ENCODE results near the gene TFPT. TPM values are rescaled to one million over a fixed set of nuclear protein-coding genes. Genes with fewer than 3 reads are reported as not detected.

Gene TFPT
- total and polyA plus RNA-seq, 7 donors, result 18.2 to 28.6 (median 22.4) TPM

DNA sequence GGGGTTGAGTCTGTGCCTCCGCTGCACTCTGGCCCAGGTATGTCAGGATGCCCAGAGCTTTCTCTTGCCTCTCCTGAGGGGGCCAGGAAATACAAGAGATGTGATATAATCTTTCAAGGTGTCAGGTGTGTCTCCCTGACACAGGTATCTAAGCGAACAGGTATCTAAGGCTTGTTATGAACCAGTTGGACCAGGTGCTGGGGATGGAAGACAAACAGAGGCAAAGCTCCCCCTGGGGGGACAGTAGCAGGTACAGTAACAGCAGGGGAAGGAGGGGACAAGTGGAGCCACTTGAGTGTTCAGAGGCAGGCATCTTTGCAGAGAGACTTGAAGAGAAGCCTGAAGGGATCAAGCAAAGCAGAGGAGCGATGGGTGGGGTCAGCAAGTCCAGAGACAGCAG lies 41.5 kb upstream of the TFPT start:
- no peak for DNase-seq
- Histone ChIP-seq H3K4me3 (no peak overlapping the region), H3K27me3 (no peaks in the 10 kb centered on the region), H3K9me3 (no peaks in the 10 kb centered on the region), H3K27ac (no peak overlapping the region), H3K4me1 (peaks cover 0 to 36% (median 31%) of the 10 kb centered on the region in 4 donors), H3K36me3 (peaks cover 47 to 63% (median 54%) of the 10 kb centered on the region in 4 donors)
- WGBS, 2 donors, result 88 to 96% methylated on average over 3 of the region's 3 CpGs
- intact Hi-C loops (cut with DNase I), result no loop called here
- TF ChIP-seq POLR2AphosphoS5 (IDR thresholded peaks at IDR 0.05) (no peak), POLR2A (IDR thresholded peaks at IDR 0.05) (no peak), EP300 (IDR thresholded peaks at IDR 0.05) (no peak)
- TF ChIP-seq, protein P1, sequence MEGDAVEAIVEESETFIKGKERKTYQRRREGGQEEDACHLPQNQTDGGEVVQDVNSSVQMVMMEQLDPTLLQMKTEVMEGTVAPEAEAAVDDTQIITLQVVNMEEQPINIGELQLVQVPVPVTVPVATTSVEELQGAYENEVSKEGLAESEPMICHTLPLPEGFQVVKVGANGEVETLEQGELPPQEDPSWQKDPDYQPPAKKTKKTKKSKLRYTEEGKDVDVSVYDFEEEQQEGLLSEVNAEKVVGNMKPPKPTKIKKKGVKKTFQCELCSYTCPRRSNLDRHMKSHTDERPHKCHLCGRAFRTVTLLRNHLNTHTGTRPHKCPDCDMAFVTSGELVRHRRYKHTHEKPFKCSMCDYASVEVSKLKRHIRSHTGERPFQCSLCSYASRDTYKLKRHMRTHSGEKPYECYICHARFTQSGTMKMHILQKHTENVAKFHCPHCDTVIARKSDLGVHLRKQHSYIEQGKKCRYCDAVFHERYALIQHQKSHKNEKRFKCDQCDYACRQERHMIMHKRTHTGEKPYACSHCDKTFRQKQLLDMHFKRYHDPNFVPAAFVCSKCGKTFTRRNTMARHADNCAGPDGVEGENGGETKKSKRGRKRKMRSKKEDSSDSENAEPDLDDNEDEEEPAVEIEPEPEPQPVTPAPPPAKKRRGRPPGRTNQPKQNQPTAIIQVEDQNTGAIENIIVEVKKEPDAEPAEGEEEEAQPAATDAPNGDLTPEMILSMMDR (IDR thresholded peaks at IDR 0.05), result no peak

DNA sequence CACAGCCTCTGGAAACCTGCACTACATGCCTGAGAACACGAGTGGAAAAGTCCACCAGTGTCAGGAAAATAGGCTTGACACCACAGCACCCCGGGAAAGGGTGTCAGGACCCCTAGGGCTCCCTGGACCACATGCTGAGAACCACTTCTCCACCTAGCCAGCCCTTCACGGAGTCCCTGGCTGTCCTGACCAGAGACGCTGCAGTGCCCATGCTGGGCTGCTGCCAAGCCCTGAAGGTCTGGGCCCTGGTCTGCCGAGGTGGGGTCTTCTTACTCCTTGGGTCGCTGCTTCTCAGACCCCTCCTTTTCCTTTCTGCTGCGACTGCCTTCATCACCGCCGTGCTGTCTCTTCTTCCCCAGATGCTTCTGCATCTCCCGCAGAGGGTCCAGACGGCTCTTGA lies 41.0 kb upstream of the TFPT start:
- TF ChIP-seq POLR2AphosphoS5 (IDR thresholded peaks at IDR 0.05), result peak in 1 of 4 donors; percentile 7
- TF ChIP-seq EP300 (IDR thresholded peaks at IDR 0.05), result no peak
- peaks cover 0 to 31% (median 27%) of the 10 kb centered on the region in 4 donors for H3K4me1 ChIP-seq
- no peak overlapping the region for H3K27ac ChIP-seq
- H3K36me3 ChIP-seq, result peaks cover 47 to 68% (median 57%) of the 10 kb centered on the region in 4 donors
- intact Hi-C loops (cut with DNase I), result no loop called here
- no peak for DNase-seq
- H3K9me3 ChIP-seq, result no peaks in the 10 kb centered on the region
- H3K27me3 ChIP-seq, result no peaks in the 10 kb centered on the region
- H3K4me3 ChIP-seq, result no peak overlapping the region
- 86 to 89% methylated on average over 11 of the region's 11 CpGs for WGBS, 2 donors

DNA sequence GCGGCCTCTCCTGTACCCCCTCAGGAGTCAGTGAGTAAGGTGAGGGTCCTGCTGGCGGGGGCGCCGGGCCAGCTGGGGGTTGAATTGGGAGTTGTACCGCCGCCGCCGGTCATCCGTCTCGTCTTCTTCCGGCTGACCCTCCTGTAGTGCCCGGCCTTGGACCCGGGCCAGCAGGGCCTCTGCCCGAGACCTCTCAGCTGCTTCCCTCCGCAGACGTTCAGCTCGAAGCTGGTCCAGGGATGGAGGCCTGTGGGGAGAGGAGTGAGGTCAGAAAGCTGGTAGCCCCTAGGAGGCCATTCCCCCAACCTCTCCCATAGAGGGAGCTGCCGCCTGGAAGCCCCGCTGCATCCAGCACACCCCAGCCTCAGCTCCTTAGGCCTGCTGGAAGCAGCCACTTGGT lies 40.2 kb upstream of the TFPT start:
- 81 to 84% methylated on average over 19 of the region's 19 CpGs for WGBS, 2 donors
- Histone ChIP-seq H3K4me3 (no peak overlapping the region), H3K27ac (peak overlapping the region in 1 of 4 donors; percentile 17), H3K36me3 (peaks cover 47 to 76% (median 60%) of the 10 kb centered on the region in 4 donors), H3K4me1 (peaks cover 0 to 23% (median 19%) of the 10 kb centered on the region in 4 donors), H3K9me3 (no peaks in the 10 kb centered on the region), H3K27me3 (no peaks in the 10 kb centered on the region)
- DNase-seq, result no peak
- intact Hi-C loops (cut with DNase I), result no loop called here
- TF ChIP-seq EP300 (IDR thresholded peaks at IDR 0.05) (no peak), POLR2A (IDR thresholded peaks at IDR 0.05) (no peak), POLR2AphosphoS5 (IDR thresholded peaks at IDR 0.05) (no peak)
- TF ChIP-seq, protein P1 (IDR thresholded peaks at IDR 0.05), result no peak

DNA sequence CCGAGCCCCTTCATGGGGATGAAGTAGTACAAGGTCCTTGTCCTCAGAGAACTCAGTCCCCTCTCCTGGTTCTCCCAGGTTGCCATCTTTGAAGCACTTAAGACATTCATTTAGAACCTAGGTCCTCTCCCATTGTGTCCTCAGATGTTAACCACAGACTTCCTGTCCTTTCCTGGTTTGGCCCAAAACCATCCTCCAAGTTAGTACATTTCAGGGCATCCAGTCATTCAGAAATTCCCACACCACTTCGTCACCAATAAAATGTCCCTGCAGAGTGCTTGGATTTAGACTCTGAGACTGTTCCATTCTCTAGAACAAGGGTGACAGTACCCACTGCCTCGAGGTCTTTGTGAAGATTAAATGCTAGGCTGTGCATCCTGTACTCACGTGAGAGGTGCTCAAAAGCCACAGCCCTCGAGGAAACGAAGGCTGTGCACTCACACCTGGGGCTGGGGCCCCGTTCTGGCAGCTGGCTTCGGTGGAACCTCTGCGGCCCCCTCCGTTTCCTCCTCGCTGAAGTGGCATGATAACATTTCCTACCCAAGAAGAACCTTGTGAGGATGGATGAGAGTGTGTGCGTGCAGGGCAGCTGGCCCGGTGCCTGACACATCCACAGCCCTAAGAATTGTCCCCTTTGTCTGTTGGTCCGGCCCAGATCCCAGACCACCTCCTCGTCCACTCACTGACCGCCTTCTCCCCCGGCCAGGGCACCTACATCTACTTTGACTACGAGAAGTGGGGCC lies 39.3 kb upstream of the TFPT start:
- intact Hi-C loops (cut with DNase I), result no loop called here
- 60 to 74% methylated on average over 18 of the region's 18 CpGs for WGBS, 2 donors

DNA sequence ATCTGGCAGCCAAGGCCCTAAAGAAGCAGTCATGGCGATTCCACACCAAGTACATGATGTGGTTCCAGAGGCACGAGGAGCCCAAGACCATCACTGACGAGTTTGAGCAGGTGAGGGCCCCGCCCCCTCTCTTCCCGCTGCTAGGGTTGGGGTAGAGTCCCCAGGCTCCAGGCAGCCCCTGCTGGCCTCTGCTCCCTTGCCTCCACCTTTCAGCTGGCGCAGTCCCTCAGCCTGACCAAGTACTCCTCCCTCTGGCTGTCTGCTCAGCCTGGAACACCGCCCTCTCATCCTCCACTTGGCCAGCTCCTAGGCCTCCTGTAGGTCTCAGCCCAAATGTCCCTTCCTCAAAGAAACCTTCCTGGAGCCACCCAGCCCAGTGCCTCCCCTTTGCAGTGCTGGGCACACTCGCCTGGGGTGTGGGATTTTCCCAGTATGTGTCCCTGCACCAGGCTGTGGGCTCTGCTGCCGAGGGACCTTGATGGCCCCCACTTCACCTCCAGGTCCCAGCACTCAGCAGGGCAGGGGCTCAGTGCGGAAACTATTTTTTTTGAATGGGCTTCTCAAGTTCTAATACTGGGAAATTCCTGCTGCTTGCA lies 38.4 kb upstream of the TFPT start:
- Histone ChIP-seq H3K27ac (peak overlapping the region in 2 of 4 donors; percentile 15 to 37), H3K4me3 (no peak overlapping the region), H3K36me3 (peaks cover 60 to 95% (median 76%) of the 10 kb centered on the region in 4 donors), H3K4me1 (peaks cover 0 to 12% (median 10%) of the 10 kb centered on the region in 4 donors), H3K27me3 (no peaks in the 10 kb centered on the region), H3K9me3 (no peaks in the 10 kb centered on the region)
- no peak for TF ChIP-seq POLR2AphosphoS5 (IDR thresholded peaks at IDR 0.05)
- TF ChIP-seq POLR2A (IDR thresholded peaks at IDR 0.05), result no peak
- TF ChIP-seq EP300 (IDR thresholded peaks at IDR 0.05), result no peak
- TF ChIP-seq, protein P1 (IDR thresholded peaks at IDR 0.05), result no peak
- intact Hi-C loops (cut with DNase I), result no loop called here
- DNase-seq, result no peak
- WGBS, 2 donors, result 86 to 87% methylated on average over 10 of the region's 10 CpGs

More for the DNA sequence above, 39.3 kb upstream of the TFPT start:
- Histone ChIP-seq H3K9me3 (no peaks in the 10 kb centered on the region), H3K27ac (no peak overlapping the region), H3K4me1 (peaks cover 0 to 16% (median 12%) of the 10 kb centered on the region in 4 donors), H3K27me3 (no peaks in the 10 kb centered on the region), H3K4me3 (no peak overlapping the region), H3K36me3 (peaks cover 52 to 85% (median 68%) of the 10 kb centered on the region in 4 donors)
- no peak for DNase-seq
- TF ChIP-seq EP300 (IDR thresholded peaks at IDR 0.05) (no peak), POLR2AphosphoS5 (IDR thresholded peaks at IDR 0.05) (no peak), POLR2A (IDR thresholded peaks at IDR 0.05) (no peak)
- TF ChIP-seq, protein P1 (IDR thresholded peaks at IDR 0.05), result no peak

Measured in sigmoid colon (tissue), 7 donors.